IMR-90 (cell line): ENCODE results near the gene TWSG1. TPM values are rescaled to one million over a fixed set of nuclear protein-coding genes. Genes with fewer than 3 reads are reported as not detected.
"Not testable (repeated sequence)": the region's sequence is repeated elsewhere in the genome, so short reads cannot be mapped to it uniquely, and the experiment has no call there.

Source experiments
- ATAC-seq: fragments of 200-7000 bp; cut with Tn5 transposase; 2 replicates; pipeline ENCODE4 v1.9.1; 2020; ENCODE audit warnings: low read depth, mild to moderate bottlenecking, moderate library complexity
- BruUV-seq: library from RNA; stranded (reverse); fragments of 400-500 nt; replicated peaks from 2 replicates; lab custom pipeline; 2021; lab: Mats Ljungman, UMichigan
- CTCF ChIA-PET: fragments of 300-600 bp; formaldehyde crosslinking; extraction: SDS; loops from one replicate; lab custom pipeline; 2021; ENCODE audit warnings: antibody characterized with exemption; lab: Yijun Ruan, JAX
- POLR2A ChIA-PET: fragments of 300-600 bp; sonication (Branson Sonifier 250); formaldehyde crosslinking; loops from one replicate; lab custom pipeline; 2022; ENCODE audit warnings: antibody characterized with exemption; ENCODE audit not compliant: unreplicated experiment; lab: Charles Lee
- DNase-seq: peaks from one replicate; pipeline ENCODE4 v3.0.0; 2013
- H2AFZ ChIP-seq: replicated peaks from 2 replicates; pipeline ENCODE3; 2013; ENCODE audit warnings: low read length, mild to moderate bottlenecking; ENCODE audit not compliant: poor library complexity
- H2AK5ac ChIP-seq: 2 replicates; pipeline ENCODE4 v1.6.1; 2013; ENCODE audit warnings: low read depth, low read length, inconsistent platforms
- H2AK9ac ChIP-seq: replicated peaks from 2 replicates; pipeline ENCODE3; 2013; ENCODE audit warnings: mild to moderate bottlenecking, low read depth, low read length, moderate library complexity; ENCODE audit not compliant: poor library complexity
- H2BK120ac ChIP-seq: 2 replicates; pipeline ENCODE4 v1.6.1; 2013; ENCODE audit warnings: low read depth, low read length, inconsistent platforms
- H2BK15ac ChIP-seq: 3 replicates; pipeline ENCODE4 v1.6.1; 2013; ENCODE audit warnings: low read depth, low read length, inconsistent platforms
- H2BK20ac ChIP-seq: 2 replicates; pipeline ENCODE4 v1.6.1; 2013; ENCODE audit warnings: low read depth, mild to moderate bottlenecking, inconsistent platforms, low read length, moderate library complexity
- H2BK5ac ChIP-seq: 2 replicates; pipeline ENCODE4 v1.6.1; 2013; ENCODE audit warnings: mild to moderate bottlenecking, low read depth, low read length, inconsistent platforms; ENCODE audit not compliant: poor library complexity, severe bottlenecking
- H3K14ac ChIP-seq: replicated peaks from 2 replicates; pipeline ENCODE4 v1.6.1; 2013; ENCODE audit warnings: low read depth, low read length, inconsistent platforms
- H3K18ac ChIP-seq: 2 replicates; pipeline ENCODE4 v1.6.1; 2013; ENCODE audit warnings: low read depth, low read length, control low read depth
- H3K23ac ChIP-seq: 2 replicates; pipeline ENCODE4 v1.6.1; 2013; ENCODE audit warnings: low read depth, low read length, inconsistent platforms
- H3K27ac ChIP-seq: 2 replicates; pipeline ENCODE4 v1.5.1; 2013; ENCODE audit warnings: mild to moderate bottlenecking, control low read depth, low read length; ENCODE audit not compliant: insufficient read depth
- H3K27me3 ChIP-seq: 2 replicates; pipeline ENCODE4 v1.6.1; 2013; ENCODE audit warnings: low read length; ENCODE audit not compliant: control insufficient read depth, insufficient read depth
- H3K36me3 ChIP-seq: 2 replicates; pipeline ENCODE4 v1.6.1; 2013; ENCODE audit warnings: low read length, mixed read lengths; ENCODE audit not compliant: control insufficient read depth, insufficient read depth
- H3K4ac ChIP-seq: 2 replicates; pipeline ENCODE4 v1.6.1; 2013; ENCODE audit warnings: low read depth, low read length, inconsistent platforms
- H3K4me1 ChIP-seq: 2 replicates; pipeline ENCODE4 v1.6.1; 2013; ENCODE audit warnings: low read length, mixed read lengths; ENCODE audit not compliant: control insufficient read depth, insufficient read depth
- H3K4me2 ChIP-seq: 2 replicates; pipeline ENCODE4 v1.6.1; 2013; ENCODE audit warnings: low read depth, mild to moderate bottlenecking, control low read depth, low read length, moderate library complexity
- H3K4me3 ChIP-seq: 2 replicates; pipeline ENCODE4 v1.5.1; 2013; ENCODE audit warnings: low read depth, mild to moderate bottlenecking, control low read depth, low read length, moderate library complexity; ENCODE audit not compliant: insufficient read depth
- H3K56ac ChIP-seq: 2 replicates; pipeline ENCODE4 v1.6.1; 2013; ENCODE audit warnings: low read length, inconsistent platforms; ENCODE audit not compliant: insufficient read depth; ENCODE audit errors: extremely low read depth
- H3K79me1 ChIP-seq, 2 experiments: 2 replicates each; pipeline ENCODE4 v1.6.1; 2013; ENCODE audit warnings: low read length in 2 of 2, inconsistent platforms in 1 of 2, low read depth in 1 of 2
- H3K9ac ChIP-seq: 2 replicates; pipeline ENCODE4 v1.6.1; 2013; ENCODE audit warnings: low read depth, low read length, control low read depth
- H3K9me1 ChIP-seq: 2 replicates; pipeline ENCODE4 v1.6.1; 2013; ENCODE audit warnings: low read length, inconsistent platforms; ENCODE audit not compliant: insufficient read depth
- H3K9me3 ChIP-seq: 2 replicates; pipeline ENCODE4 v1.6.1; 2013; ENCODE audit warnings: low read length; ENCODE audit not compliant: control insufficient read depth, insufficient read depth
- H4K20me1 ChIP-seq: 2 replicates; pipeline ENCODE4 v1.6.1; 2013; ENCODE audit warnings: low read length, inconsistent platforms; ENCODE audit not compliant: insufficient read depth
- H4K5ac ChIP-seq: 2 replicates; pipeline ENCODE4 v1.6.1; 2013; ENCODE audit warnings: mild to moderate bottlenecking, low read depth, low read length, control low read depth
- H4K8ac ChIP-seq, 2 experiments: 2 replicates each; pipeline ENCODE4 v1.6.1; 2013; ENCODE audit warnings: low read depth in 2 of 2, low read length in 2 of 2, control low read depth in 1 of 2, inconsistent platforms in 1 of 2
- H4K91ac ChIP-seq: 2 replicates; pipeline ENCODE4 v1.6.1; 2013; ENCODE audit warnings: low read depth, low read length, inconsistent platforms; ENCODE audit not compliant: insufficient read depth
- MAFK ChIP-seq: IDR thresholded peaks from 2 replicates; pipeline ENCODE4 v1.6.1; 2012; ENCODE audit warnings: low read depth, low read length, improper control_type of control experiment
- WGBS, 2 experiments: methylation state at CpG; one replicate each; pipeline versions ENCODE4 v1.1.5 to v1.1.7; 2013; ENCODE audit warnings: missing lambda C conversion rate in 2 of 2; ENCODE audit not compliant: insufficient read length in 1 of 2; ENCODE audit errors: extremely low coverage in 2 of 2; 5-methylcytosine and 5-hydroxymethylcytosine counted together
- dilution Hi-C: fragments of 300-500 bp; cut with HindIII; formaldehyde crosslinking; loops from one replicate; pipeline ENCODE4 v1.14.3; 2018; ENCODE audit warnings: low sequenced_read_pairs; ENCODE audit not compliant: unreplicated experiment
- in situ Hi-C: fragments of 300-500 bp; cut with MboI; formaldehyde crosslinking; loops from 3 replicates; pipeline ENCODE4 v1.14.3; 2019; ENCODE audit warnings: low sequenced_read_pairs, inconsistent platforms, mixed read lengths
- intact Hi-C: fragments of 100-400 bp; cut with micrococcal nuclease; formaldehyde crosslinking; loops from 2 replicates; pipeline ENCODE4 v1.10.0; 2022
- polyA plus RNA-seq, 3 experiments: library from polyadenylated mRNA; depleted of rRNA; stranded (reverse); fragments of >200 nt; gene quantifications; 2 replicates each; pipeline ENCODE4 v1.2.3, GENCODE V29; 2012; ENCODE audit warnings: low replicate concordance in 1 of 3
- total RNA-seq: library from RNA; depleted of rRNA; stranded (reverse); fragments of >200 nt; gene quantifications from 2 replicates; pipeline ENCODE4 v1.2.3, GENCODE V29; 2012

TWSG1 gene
- total and polyA plus RNA-seq, 2 of the 4 experiments (the other 2 are of a cell fraction), result 80.4 to 115 TPM

GRCh38 chr18:9373254-9373653, 38.7 kb downstream of the TWSG1 start:
- H2BK120ac ChIP-seq, in situ Hi-C loops, ATAC-seq, H3K27ac ChIP-seq, H2BK20ac ChIP-seq, H4K5ac ChIP-seq, H3K23ac ChIP-seq, H2BK5ac ChIP-seq, H3K27me3 ChIP-seq, dilution Hi-C loops, H3K14ac ChIP-seq, H3K56ac ChIP-seq, H2AFZ ChIP-seq, H3K9ac ChIP-seq, H2BK15ac ChIP-seq, CTCF ChIA-PET, H2AK5ac ChIP-seq, H3K4ac ChIP-seq, BruUV-seq, H4K8ac ChIP-seq, H3K4me3 ChIP-seq, H3K9me1 ChIP-seq, H2AK9ac ChIP-seq, H4K20me1 ChIP-seq, H3K4me2 ChIP-seq, H3K4me1 ChIP-seq, intact Hi-C loops, H3K9me3 ChIP-seq, POLR2A ChIA-PET, H4K91ac ChIP-seq: not testable (repeated sequence)
- peaks cover 29% of the 10 kb centered on the region; the same call in 1 of the 2 replicates for H3K36me3 ChIP-seq
- peak; percentile 6 for DNase-seq
- peak; percentile 51; the same call in 1 of the 2 replicates for TF ChIP-seq MAFK
- 100% methylated on average over 1 of the region's 1 CpG; no CpG with 5 or more reads in 1 of the 2 experiments for WGBS, 2 experiments
- H3K18ac ChIP-seq, result peak overlapping the region; percentile 51; the same call in 1 of the 2 replicates
- H3K79me1 ChIP-seq, result peaks cover 12 to 27% of the 10 kb centered on the region in 2 experiments; a peak in 3 of 4 replicates
